NCI-H82 treated with DMSO at 0.1 percent for 48 hours (cell line): Measurements from ENCODE around the gene RECQL5.

Source experiments
- DNase-seq: peaks from one replicate; lab custom pipeline; 2025; ENCODE audit not compliant: unreplicated experiment; lab: John Stamatoyannopoulos, UW

Gene RECQL5

DNA sequence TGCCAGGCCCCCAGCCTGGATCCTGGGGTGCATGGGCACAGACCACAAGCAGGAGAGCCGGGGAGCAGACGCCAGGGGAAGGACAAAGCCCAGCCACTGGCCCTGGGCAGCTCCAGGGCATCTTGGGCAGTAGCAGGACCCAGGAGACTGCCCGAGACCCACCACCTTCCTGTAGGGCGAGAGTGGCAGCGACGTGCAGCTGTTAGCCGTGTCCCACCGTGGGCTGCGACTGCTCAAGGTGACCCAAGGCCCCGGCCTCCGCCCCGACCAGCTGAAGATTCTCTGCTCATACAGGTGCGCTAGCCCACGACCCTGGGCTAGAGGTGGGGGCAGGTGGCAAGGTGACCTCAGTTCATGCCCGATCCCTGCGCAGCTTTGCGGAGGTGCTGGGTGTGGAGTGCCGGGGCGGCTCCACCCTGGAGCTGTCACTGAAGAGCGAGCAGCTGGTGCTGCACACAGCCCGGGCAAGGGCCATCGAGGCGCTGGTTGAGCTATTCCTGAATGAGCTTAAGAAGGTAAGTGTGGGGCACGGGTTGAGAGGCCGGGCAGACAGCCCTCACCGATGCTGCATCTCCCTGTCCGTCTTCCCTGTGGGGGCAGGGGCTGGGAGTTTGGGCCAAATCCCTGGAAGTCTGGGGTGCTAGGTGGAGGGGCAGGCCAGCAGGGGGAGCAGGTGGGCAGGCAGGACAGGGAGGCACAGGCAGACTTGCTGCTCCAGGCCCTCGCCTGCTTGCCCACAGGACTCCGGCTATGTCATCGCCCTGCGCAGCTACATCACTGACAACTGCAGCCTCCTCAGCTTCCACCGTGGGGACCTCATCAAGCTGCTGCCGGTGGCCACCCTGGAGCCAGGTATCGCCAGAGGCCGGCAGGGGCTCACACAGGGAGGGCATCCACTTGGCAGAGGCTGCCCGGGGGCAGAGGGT, 47.2 kb downstream of the RECQL5 start:
- DNase-seq, result peak; percentile 20

DNA sequence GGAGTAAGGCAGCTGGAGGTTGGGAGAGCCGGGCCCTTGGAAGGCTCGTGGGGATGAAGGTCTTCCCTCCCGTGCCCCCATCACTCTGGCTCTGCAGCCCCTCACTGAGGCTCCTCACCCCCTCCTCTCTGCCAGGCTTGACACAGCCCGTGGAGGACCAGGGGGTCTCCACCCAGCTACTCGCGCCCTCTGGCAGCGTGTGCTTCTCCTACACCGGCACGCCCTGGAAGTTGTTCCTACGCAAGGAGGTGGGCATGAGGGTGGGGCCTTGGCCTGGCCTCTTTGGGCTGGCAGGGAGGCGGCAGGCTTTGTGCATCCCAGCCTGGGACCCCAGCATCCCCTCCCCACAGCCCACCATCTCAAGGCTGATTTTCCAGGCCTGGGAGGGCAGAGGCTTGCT, 49.3 kb downstream of the RECQL5 start:
- DNase-seq, result no peak

DNA sequence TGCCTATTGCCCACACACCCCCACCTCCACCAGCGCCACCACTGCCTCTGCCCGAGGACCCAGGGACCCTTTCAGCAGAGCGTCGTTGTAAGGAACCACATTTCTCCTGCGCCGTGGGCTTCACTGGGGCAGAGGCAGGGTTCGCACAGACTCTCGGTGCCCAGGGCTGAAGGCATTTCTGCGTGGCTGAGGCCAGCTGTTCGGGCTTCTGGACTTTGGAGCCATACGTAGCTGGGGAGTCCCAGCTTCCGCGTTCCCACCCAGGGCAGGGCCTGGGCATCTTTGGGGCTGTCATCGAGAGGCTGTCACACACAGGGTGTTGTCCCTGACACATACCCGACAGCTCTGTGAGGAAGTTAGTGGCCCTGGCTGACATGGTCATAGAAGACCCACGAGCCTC, 49.7 kb downstream of the RECQL5 start:
- no peak for DNase-seq

DNA sequence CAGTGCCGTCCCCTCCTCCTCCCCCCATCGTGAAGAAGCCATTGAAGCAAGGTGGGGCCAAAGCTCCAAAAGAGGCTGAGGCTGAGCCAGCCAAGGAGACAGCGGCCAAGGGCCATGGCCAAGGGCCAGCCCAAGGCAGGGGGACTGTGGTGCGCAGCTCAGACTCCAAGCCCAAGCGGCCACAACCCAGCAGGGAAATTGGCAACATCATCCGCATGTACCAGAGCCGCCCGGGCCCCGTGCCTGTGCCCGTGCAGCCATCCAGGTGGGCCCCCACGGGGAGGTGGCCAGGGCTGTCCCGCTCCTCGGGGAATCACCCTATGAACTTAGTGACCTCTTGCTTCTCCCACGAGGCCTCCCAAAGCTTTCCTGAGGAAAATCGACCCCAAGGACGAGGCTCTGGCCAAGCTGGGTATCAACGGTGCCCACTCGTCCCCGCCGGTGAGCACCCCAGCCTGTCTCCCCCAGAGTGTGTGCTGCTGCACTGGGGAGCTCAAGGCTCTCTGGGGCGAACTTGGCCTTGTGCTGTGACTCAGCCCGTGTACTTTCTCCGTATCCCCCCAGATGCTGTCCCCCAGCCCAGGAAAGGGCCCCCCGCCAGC, 50.3 kb downstream of the RECQL5 start:
- no peak for DNase-seq

DNA sequence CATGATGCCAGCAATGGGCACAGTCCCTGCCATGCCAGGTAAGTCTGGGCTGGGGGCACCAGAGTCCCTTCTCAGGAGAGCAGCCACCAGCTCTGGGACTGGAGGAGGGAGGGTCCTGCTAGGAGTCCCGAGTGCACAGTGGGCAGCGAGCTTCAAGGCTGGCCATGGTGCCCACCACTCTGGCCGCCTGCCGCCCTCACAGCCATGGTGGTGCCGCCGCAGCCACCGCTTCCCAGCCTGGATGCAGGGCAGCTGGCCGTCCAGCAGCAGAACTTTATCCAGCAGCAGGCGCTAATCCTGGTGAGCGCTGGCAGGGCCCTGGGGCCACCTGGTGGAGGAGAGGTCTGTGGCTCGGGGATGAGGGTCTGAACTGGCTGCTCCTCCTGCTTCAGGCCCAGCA, 51.7 kb downstream of the RECQL5 start:
- peak; percentile 10 for DNase-seq

DNA sequence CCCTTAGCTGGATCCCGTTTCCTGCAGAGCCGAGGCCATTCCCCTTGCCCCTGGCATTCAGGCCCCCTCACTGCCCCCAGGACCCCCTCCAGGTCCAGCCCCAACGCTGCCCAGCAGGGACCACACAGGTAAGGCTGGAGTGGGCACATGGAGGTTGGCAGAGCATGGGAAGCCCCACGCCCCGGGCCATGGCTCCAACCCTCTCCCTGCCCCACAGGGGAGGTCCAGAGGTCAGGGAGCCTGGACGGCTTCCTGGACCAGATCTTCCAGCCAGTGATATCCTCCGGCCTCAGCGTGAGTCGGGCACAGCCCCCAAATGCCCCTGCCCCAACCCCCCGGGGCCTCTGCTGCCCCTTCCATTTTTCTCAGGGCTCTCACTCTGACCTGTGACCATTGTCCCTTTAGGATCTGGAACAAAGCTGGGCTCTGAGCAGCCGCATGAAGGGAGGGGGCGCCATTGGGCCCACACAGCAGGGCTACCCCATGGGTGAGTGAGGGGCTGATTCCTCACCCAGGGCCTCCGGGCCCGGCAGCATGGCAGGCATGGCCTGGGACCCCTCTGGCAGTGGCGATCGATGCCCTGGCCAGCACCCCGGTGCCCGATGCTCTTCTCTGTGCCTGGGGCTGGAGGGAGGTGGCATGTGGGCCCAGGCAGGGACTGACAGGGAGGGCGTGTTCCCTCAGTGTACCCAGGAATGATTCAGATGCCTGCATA, 52.2 kb downstream of the RECQL5 start:
- no peak for DNase-seq

DNA sequence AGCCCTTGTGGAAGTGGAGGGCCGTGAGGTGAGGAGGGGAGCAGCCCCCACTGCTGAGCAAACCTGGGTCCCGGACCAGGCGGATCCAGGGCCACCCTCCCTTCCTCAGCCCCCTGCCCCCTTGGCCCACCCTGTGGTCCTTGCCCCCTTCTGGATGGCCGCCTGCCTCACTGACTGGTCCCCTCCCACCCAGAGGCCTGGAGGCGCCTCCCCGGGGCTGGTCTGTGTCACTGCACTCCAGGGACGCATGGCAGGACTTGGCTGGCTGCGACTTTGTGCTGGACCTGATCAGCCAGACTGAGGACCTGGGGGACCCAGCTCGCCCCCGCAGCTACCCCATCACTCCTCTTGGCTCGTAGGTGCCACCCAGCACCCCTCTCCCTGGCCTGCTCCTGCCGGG, 52.9 kb downstream of the RECQL5 start:
- no peak for DNase-seq

DNA sequence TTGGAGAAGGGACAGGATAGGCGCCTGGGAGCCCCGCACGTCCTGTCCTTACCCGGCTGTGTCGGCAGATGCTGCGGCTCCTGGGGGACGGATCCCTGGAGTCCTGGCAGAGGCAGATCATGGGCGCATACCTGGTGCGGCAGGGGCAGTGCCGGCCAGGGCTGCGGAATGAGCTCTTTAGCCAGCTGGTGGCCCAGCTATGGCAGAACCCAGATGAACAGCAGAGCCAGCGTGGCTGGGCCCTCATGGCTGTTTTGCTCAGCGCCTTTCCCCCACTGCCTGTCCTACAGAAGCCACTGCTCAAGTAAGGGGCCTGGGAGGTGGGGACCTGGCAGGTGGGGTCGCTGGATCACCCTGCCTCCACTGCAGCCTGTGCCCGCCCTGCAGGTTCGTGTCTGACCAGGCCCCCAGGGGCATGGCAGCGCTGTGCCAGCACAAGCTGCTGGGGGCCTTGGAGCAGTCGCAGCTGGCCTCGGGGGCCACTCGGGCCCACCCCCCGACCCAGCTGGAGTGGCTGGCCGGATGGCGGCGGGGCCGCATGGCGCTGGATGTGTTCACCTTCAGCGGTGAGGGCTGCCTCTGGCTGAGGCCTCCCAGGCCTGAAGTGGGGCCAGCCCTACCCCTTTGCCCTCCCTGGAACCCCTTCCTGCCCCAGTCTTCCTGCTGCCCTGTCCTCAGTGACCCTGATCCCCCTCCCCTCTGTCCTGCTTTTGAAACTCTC, 53.9 kb downstream of the RECQL5 start:
- no peak for DNase-seq

DNA sequence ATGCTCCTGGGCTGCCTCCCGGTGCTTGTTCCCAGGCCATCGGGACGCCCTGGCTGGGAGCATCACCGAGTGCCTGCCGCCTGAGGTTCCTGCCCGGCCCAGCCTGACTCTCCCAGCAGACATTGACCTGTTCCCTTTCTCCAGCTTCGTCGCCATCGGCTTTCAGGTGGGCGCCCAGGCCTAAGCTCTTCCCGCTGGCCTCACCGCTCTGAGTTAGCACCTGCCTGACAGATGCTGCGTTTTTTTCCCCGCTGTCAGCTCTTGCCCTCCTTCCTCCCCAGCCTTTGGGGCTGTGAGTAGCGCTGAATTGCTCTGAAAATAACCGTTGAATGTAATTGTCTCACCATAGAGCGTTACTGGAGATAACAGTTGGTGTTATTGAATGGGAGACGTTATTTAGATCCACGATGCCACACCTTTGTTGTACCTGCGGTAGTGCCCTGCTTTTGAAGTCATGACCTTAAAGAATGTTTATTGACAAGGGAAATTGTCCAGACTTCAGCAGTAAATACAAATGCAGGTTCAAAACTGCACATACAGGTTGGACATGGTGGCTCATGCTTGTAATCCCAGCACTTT, 55.0 kb downstream of the RECQL5 start:
- DNase-seq, result no peak

DNA sequence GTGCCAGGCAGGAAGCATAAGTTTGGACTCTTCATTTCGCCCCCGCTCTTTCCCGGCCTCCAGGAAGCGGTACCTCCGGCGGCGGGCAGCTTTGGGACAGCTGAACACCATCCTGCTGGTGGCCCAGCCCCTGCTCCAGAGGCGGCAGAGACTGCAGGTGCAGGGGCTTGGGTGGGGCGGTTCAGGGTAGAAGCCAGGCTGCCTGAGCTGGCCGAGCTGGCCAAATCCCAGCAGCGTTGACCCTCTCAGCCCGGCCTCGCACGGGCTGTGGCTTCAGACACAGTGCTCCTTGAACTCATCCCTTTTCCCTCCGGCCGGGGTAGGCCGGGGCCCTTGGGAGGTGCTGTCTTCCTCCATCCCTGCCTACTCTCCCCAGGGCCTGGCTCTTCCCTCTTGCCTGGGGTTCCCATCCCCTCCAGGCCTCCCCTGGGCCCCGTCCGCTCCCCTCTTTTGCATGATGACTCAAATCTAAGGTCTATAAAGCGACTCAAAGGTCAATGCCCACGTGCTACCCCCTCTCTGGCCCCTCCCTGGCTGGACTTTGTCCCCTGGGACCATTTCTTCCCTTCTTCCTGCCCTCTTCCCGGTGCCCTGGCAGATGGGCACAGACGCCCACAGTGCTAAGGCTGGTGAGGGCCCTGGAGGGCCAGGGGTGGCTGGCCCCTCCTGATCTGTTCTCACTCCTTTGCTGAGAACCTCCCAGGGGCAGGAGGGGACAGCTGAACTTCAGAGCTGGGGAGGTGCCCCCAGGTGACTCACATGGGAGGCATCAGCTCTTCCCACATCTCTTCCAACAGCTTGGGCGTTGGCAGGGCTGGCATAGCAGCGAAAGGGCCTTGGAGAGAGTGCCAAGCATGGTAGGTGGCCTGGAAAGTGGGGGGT, 56.6 kb downstream of the RECQL5 start:
- DNase-seq, result no peak

DNA sequence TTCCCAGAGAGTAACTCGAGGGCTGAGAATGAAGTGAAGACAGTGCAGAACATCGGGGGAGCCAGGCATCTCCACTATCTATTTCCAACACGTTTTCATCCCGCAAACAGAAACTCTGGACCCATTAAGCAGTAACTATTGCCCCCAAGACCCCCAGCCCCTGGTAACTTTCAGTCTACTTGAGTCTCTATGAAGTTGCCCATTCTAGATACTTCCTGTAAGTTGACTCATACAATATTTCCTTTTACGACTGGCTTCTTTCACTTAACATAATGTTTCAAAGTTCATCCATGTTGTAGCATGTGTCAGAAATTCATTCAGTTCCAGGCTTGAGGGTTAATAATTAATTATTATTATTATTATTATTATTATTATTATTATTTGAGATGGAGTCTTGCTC, 59.9 kb downstream of the RECQL5 start:
- DNase-seq, result no peak

DNA sequence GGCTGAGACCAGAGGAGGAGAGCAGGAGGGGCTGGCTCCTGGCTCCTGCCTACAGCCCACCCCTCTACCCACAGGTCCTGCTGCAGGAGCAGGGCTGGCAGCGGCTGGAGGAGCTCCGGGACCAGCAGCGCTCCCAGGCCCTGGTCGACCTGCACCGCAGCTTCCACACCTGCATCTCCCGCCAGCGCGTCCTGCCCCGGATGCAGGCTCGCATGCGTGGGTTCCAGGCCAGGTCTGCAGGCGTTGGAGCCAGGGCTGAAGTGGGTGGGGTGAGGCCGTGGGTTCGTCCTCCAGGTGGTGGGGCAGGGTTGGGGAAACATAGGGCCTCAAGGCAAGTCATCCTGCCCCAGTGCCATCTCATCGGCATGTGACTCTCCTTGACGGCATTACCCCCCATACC, 61.2 kb downstream of the RECQL5 start:
- DNase-seq, result no peak

DNA sequence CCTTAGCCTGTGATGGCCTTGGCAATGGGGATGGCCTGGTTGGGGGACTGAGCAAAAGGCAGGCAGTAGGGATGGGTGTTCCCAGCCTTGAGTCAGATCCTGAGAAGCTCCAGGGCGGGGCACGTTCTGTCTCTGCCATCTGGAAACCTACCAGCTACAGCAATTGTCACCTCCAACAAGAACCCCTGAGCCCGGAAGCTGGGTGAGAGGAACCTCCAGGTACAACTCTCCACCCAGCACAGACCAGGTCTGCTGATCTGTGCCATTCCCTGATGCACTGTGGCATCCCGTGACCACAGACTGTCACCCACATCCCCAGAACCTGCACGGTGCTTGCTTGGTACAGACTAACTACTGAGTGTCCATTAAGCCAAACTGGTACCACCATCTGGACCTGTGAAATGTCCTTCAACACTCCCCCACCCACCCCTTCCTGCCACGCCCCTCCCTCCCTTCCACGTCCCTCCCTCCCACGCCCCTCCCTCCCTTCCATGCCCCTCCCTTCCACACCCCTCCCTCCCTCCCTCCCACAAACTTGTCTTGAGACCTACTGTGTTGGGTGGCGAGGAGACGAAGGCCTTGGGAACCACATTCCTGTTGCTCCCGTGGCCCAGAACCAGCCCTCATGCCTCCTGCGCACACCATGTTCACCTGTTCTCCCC, 62.8 kb downstream of the RECQL5 start:
- no peak for DNase-seq

DNA sequence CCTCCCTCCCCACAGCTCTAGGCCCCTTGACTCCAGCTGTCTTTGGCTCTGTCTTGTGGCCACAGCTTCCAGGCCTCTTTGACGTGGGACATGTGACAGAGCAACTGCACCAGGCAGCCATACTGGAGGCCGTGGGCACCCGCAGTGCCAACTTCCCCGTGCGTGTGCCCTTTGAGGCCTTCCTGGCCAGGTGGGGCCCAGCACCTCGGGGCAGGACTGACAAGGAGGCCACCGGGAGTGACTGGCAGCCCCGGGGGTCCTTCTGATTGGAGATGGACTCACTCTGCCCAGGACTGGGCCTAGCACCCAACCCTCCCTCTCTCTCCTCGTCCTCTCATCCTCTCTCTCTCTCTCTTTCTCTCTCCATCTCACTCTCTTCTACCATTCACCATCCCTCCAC, 63.8 kb downstream of the RECQL5 start:
- DNase-seq, result no peak

DNA sequence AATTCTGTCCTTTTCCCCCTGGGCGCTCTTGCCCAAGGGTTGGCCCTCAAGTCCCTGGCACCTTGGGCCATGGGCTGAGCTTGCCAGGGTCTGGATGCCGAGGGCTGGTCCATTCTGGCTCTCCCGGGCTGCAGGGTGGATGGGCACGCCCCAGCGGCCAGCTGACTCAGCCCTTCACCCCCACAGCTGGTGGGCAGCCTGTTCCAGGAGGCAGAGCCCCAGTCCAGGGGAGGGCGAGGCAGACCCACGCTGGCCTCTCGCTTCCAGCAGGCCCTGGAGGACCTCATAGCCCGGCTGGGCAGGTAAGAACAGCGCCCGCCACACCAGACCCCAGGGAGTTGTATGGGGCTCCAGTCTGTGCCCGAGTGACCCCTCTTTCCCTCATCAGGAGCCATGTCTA, 64.3 kb downstream of the RECQL5 start:
- no peak for DNase-seq

DNA sequence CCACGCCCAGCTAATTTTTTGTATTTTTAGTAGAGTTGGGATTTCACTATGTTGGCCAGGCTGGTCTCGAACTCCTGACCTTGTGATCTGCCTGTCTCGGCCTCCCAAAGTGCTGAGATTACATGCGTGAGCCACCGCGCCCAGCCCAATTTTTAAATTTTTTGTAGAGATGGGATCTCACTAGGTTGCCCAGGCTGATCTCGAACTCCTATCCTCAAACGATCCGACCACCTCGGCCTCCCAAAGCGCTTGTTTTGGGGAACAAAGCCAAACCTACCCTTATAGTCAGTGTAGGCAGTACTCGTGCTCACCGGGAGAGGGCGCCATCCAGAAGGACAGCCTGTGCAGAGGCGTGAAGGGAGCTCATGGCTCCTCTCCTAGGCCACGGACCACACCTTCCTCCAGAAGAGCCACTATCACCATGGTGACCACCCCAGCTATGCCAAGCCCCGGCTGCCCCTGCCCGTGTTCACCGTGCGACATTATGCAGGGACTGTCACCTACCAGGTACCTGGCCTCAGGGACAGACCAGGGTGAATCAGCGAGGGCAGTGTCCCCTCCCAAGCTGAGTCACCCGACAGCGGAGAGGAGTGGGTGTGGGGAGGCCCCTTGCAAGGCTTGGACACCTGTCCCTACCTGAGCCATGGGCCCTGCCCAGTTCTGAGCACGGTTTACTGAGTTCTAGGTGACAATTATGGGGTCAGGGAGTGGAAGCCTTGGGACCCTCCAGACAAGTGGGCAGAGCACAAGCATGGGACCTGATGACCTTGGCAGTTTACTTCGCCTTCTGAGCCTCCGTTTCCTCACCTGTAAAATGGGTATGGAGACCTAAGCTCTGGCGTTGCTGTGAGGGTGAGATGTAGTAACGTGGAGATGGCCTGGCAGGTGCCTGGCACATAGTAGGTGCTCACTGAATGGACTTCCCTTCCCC, 65.6 kb downstream of the RECQL5 start:
- DNase-seq, result peak; percentile 11

DNA sequence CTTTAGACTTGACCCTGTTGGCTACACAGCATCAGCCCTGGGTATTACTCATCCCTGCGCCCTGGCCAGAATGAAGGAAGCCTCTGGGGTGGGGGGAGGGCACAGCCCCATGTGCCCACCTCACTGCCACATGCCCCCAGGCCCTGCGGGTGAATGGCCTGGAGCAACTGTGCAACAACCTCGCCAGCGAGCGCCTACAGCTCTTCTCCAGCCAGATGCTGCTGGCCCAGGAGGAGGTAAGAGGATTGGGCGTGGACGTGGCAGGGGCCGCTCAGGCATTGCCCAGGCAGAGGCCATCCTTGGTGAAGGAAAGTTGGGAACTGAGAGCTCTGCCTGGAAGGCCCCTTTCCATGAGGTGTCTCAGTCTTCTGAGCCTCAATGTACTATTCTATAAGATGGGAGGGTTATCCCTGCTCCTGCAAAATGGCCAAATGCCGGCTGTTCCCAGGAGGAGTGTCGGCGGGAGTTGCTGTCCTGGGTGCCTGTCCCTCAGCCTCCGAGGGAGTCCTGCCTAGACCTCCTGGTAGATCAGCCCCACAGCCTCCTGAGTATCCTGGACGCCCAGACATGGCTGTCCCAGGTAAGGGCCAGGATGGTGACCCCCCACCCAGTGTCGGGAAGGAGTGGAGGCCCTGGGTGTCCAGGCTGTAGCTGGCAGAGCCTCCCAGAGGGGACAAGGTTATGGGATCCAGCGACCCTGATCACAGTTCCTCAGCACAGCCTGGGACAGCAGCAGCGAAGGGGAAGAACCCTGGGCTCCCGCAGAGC, 70.5 kb downstream of the RECQL5 start:
- no peak for DNase-seq

DNA sequence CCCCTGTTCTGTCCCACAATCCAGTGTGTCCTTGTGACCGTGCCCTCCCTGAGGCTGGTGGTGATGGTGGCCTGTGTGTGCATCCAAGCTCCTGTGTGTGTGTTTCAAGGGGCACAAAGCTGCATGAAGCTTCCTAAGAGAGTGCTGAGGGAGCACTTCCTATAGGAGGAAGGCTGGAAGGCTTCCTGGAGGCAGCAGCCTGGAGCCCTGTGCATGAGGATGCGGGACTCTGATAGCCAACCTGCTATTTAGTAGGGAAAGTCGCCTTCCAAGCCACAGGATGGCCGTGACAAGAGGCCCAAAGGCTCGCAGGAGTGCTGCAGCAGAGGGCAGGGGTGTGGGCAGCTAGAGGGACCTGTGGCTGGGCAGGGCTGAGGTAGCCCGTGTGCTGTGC, 71.0 kb downstream of the RECQL5 start:
- no peak for DNase-seq
